Left ventricle myocardium inferior (tissue), 1 donor: Measurements from ENCODE around the gene SMYD2. TPM values are rescaled to one million over a fixed set of nuclear protein-coding genes. Genes with fewer than 3 reads are reported as not detected.

ENCODE experiments used
- DNase-seq: peaks from one replicate; pipeline ENCODE4 v3.0.0-alpha.2; 2020
- H3K27ac ChIP-seq: fragments of 200-600 bp; replicated peaks from 2 replicates; pipeline ENCODE4 v1.8.0; 2021
- H3K27me3 ChIP-seq: fragments of 200-600 bp; 2 replicates; pipeline ENCODE4 v1.8.0; 2021; ENCODE audit warnings: low read depth
- H3K36me3 ChIP-seq: fragments of 200-600 bp; 2 replicates; pipeline ENCODE4 v1.8.0; 2021
- H3K4me1 ChIP-seq: fragments of 200-600 bp; 2 replicates; pipeline ENCODE4 v1.8.0; 2021
- H3K4me3 ChIP-seq: fragments of 200-600 bp; 2 replicates; pipeline ENCODE4 v1.8.0; 2021; ENCODE audit warnings: mild to moderate bottlenecking, moderate library complexity
- H3K9me3 ChIP-seq: fragments of 200-600 bp; replicated peaks from 2 replicates; pipeline ENCODE4 v1.8.0; 2021
- CTCF ChIP-seq: fragments of 200-600 bp; IDR thresholded peaks from 2 replicates; pipeline ENCODE4 v1.8.0; 2021; ENCODE audit warnings: antibody characterized with exemption, mild to moderate bottlenecking, borderline replicate concordance
- intact Hi-C: fragments of 100-400 bp; cut with micrococcal nuclease; formaldehyde crosslinking; loops from one replicate; pipeline ENCODE4 v1.11.0; 2022
- total RNA-seq: library from RNA; stranded (reverse); fragmentation: NEBNext Ultra II Directional; extraction: Animal tissue kit (Norgen Biotek cat#: 25700); gene quantifications from one replicate; pipeline ENCODE4 v1.2.1, GENCODE V29; 2021
- donor health status: DM: no; HTN: yes; CAD: no; lungs with severe emphysema.

The SMYD2 gene
- total RNA-seq, 1 donor from 2014 or later: 247 TPM

DNA sequence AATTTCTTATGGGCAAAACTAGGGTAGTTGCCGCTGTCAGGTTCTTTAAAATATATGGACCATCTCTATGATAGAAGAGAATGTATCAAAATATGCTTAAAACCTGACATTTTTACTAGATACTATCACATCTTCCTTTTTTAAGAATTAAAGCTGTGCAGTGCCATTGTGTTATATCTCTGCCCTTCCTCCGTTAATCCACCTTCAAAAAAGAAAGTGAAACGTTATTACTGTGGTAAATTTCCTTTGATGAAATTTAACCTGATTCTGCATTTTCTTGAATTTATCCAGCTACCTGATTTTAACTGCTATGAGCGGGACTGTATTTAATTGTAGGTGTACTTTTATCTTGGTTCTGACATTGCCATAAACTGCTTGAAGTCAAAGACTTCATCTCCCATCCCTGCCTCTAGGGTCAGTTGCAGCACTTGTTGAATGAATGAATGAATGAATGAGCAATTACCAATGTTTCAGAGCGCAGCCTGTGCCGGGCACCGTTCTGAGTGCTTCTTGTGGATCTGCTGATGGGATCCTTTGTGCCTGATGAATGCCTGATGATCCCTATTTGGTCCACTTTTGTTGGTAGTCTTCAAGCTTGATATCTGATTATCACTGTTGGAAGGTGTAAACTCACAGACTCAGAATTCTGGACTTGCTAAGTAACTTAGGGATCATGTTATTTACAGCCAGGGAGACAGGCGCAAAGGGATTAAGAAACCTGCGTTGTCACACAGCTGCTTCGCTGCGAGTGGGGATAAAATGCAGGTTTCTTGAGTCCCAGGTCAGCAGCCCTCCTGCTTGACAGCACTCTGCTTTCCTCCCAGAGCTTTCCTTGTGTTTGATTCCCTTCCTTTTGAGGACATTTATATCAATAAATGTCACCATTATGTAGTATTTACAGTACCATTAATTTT lies 30.1 kb downstream of the SMYD2 start:
- peak overlapping the region; percentile 88 for H3K27ac ChIP-seq
- no peaks in the 10 kb centered on the region for H3K27me3 ChIP-seq
- TF ChIP-seq CTCF: no peak
- no peak overlapping the region for H3K4me3 ChIP-seq
- peaks cover 13% of the 10 kb centered on the region for H3K36me3 ChIP-seq
- H3K9me3 ChIP-seq: no peaks in the 10 kb centered on the region
- peaks cover 79% of the 10 kb centered on the region for H3K4me1 ChIP-seq
- intact Hi-C loops: no loop called here
- DNase-seq: no peak

- Histone ChIP-seq H3K4me1 (peaks cover 87% of the 10 kb centered on the region), H3K36me3 (peaks cover 14% of the 10 kb centered on the region), H3K27ac (peak overlapping the region; percentile 88), H3K4me3 (peak overlapping the region; percentile 12), H3K27me3 (no peaks in the 10 kb centered on the region), H3K9me3 (no peaks in the 10 kb centered on the region)
- intact Hi-C loops: no loop called here
- no peak for TF ChIP-seq CTCF
- DNase-seq: no peak
Measured at GRCh38 chr1:214312530-214313051, 31.6 kb downstream of the SMYD2 start.

DNA sequence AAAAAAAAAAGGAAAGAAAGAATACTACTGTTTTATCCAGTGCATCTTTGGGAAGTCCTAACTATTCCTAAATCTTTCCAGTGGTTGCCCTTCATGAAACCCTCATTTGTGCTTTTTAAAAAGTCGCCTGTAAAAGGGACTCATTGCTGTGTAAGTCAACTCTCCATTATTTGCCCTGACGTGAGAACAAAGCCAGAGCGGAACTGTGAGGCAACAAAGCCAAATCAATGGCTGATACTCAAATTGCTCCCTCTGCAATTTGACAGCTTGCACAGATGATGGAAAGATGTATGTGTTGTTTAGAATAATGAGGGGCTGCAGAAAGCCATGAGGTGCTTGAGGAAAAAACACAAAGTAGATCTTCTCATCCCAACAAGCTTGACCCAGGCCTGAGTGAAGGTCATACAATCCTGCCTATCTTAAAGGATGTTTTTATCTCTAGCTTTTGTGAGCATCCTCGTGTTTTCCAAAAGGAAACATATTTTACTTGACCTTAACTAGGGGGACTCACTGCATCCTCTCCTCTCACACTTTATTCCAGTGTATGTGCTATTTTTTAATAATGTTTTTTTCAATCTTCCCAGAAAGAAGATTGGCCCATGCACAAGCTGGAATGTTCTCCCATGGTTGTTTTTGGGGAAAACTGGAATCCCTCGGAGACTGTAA lies 33.4 kb downstream of the SMYD2 start:
- Histone ChIP-seq H3K27ac (peak overlapping the region; percentile 88), H3K36me3 (peaks cover 21% of the 10 kb centered on the region), H3K4me1 (peaks cover 87% of the 10 kb centered on the region), H3K4me3 (no peak overlapping the region), H3K9me3 (no peaks in the 10 kb centered on the region), H3K27me3 (no peaks in the 10 kb centered on the region)
- no peak for TF ChIP-seq CTCF
- DNase-seq: no peak
- intact Hi-C loops: no loop called here

DNA sequence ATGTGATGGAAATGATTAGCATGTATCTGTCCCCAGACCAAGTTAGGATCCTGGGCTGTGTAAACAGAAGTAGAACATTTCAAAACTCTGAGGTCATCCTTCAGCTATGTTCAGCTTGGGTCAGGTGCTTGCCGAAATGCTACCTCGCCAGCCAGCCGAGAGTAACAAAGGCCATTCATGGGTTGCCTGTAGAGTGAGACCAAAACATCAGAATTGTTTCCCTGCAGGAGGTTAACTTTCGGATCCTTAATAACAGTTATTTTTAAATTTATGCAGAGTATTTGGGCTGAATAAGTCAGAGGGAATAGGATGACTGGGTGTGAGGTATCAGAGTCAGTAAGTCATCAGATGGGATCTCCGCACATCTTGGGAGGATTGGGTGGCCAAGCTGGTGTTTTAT lies 35.6 kb downstream of the SMYD2 start:
- DNase-seq: peak; percentile 44
- Histone ChIP-seq H3K9me3 (no peaks in the 10 kb centered on the region), H3K36me3 (peaks cover 44% of the 10 kb centered on the region), H3K27me3 (no peaks in the 10 kb centered on the region), H3K4me1 (peaks cover 75% of the 10 kb centered on the region), H3K4me3 (no peak overlapping the region), H3K27ac (peak overlapping the region; percentile 88)
- no peak for TF ChIP-seq CTCF
- intact Hi-C loops: no loop called here

DNA sequence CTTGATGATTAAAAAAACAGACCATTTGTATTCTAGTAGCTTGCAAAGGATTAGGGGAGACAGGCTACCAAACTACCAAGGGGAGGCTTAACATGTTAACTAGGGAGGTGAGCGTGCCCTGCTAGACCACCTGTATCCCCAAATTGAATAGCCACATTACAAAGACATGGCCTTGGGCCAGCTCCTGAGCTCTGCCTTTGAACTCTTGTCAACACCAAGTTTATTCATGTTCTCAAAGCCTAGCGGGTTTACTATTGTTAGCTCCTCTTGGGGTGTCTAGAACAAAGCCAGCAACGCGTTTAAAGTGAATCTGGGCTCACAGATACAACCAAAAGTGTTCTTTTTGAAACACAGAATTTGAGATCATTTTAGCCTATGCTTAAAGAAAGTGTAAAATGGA lies 36.3 kb downstream of the SMYD2 start:
- intact Hi-C loops: no loop called here
- H3K27ac ChIP-seq: peak overlapping the region; percentile 88
- peaks cover 48% of the 10 kb centered on the region for H3K36me3 ChIP-seq
- DNase-seq: no peak
- H3K4me3 ChIP-seq: no peak overlapping the region
- peaks cover 69% of the 10 kb centered on the region for H3K4me1 ChIP-seq
- no peak for TF ChIP-seq CTCF
- H3K27me3 ChIP-seq: no peaks in the 10 kb centered on the region
- H3K9me3 ChIP-seq: no peaks in the 10 kb centered on the region
